ENCODE results near the gene ENOX2. TPM values are rescaled to one million over a fixed set of nuclear protein-coding genes. Genes with fewer than 3 reads are reported as not detected.

ENOX2 gene
- total and polyA plus RNA-seq, 9 donors, result 6.5 to 20.8 (median 16.3) TPM

DNA sequence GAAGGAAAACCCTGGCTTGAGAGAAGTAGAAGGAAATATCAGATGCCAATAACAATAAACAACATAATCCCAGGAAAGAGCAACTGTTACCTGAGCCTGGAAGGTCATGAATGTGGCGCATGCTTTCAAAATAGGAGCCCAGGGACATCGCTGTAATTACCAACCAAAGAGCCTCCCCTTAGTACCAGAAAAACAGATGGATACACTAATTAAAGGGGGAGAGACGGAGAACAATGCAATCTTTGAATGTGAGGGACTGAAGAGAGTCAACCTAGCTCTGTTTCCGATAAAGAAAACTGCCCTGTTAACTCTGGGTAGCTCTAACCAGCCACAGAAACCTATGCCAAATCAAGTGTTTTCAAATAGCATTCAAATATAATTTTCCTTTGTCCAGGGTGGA lies 161.4 kb downstream of the ENOX2 start:
- Histone ChIP-seq H3K27me3 (ENCODE audit: control insufficient read depth, insufficient read depth, low read length) (peaks cover 5% of the 10 kb centered on the region), H3K27ac (ENCODE audit: low read length) (no peak overlapping the region), H3K9me3 (replicated peaks; ENCODE audit: control insufficient read depth, low read depth, low read length) (no peaks in the 10 kb centered on the region), H3K36me3 (ENCODE audit: control insufficient read depth, insufficient read depth, low read length) (no peaks in the 10 kb centered on the region), H3K4me3 (ENCODE audit: low read length) (no peak overlapping the region), H3K4me1 (ENCODE audit: control insufficient read depth, insufficient read depth, low read length) (no peaks in the 10 kb centered on the region)
- no peak for DNase-seq
- no CpG with 5 or more reads among the region's 4 CpGs for WGBS (ENCODE audit: insufficient coverage)

DNA sequence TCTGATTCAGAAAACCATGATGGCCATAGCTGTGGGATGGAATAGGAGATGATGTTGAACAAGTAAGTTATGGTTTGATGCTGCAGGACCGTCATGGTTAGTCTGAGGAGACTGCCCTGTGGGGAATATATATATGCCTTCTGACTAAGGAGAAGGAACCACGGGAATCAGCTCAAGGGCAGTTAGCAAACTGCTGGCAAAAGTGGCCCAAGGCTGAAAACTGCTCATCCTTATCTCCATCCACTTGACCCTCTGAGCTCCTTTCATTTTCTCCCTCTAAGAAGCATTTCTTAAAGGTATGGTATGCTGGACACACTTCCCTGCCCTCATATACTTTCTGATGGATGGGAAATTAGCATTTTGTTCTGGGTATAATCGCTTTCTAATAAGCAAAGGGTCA lies 161.9 kb downstream of the ENOX2 start:
- Histone ChIP-seq H3K27me3 (ENCODE audit: control insufficient read depth, insufficient read depth, low read length) (peaks cover 5% of the 10 kb centered on the region), H3K4me3 (ENCODE audit: low read length) (no peak overlapping the region), H3K4me1 (ENCODE audit: control insufficient read depth, insufficient read depth, low read length) (no peaks in the 10 kb centered on the region), H3K9me3 (replicated peaks; ENCODE audit: control insufficient read depth, low read depth, low read length) (no peaks in the 10 kb centered on the region), H3K27ac (ENCODE audit: low read length) (no peak overlapping the region), H3K36me3 (ENCODE audit: control insufficient read depth, insufficient read depth, low read length) (no peaks in the 10 kb centered on the region)
- DNase-seq, result no peak
- WGBS (ENCODE audit: insufficient coverage), result no CpG with 5 or more reads among the region's 3 CpGs

DNA sequence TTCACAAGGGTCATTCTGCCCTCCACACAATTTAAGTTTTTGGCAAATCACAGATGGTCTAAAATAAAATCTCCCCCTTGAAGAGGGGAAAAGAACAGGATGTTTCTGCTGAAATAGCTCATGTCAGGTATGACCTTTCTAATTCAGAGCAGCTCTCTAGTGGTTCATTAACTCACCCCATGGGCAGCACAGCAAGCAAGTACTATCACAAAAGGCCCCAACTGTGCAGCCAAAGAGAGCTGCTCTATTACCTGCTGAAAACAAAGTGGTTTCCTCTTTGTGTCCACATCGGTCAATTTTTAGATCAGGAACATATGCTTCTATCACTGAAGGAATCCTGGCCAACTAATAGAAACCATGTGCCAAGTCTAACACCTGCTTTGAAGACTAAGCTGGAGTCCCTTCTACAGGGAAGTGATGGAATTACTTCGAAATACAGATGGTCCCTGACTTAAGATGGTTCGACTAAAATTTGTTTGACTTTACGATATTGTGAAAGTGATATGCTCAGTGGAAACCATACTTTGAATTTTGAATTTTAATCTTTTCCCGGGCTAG lies 164.3 kb downstream of the ENOX2 start:
- H3K27me3 ChIP-seq (ENCODE audit: control insufficient read depth, insufficient read depth, low read length), result peaks cover 10% of the 10 kb centered on the region
- H3K9me3 ChIP-seq (replicated peaks; ENCODE audit: control insufficient read depth, low read depth, low read length), result no peaks in the 10 kb centered on the region
- no peaks in the 10 kb centered on the region for H3K36me3 ChIP-seq (ENCODE audit: control insufficient read depth, insufficient read depth, low read length)
- WGBS (ENCODE audit: insufficient coverage), result 57% methylated on average over 5 of the region's 5 CpGs
- H3K4me3 ChIP-seq (ENCODE audit: low read length), result no peak overlapping the region
- no peaks in the 10 kb centered on the region for H3K4me1 ChIP-seq (ENCODE audit: control insufficient read depth, insufficient read depth, low read length)
- no peak for DNase-seq
- no peak overlapping the region for H3K27ac ChIP-seq (ENCODE audit: low read length)

DNA sequence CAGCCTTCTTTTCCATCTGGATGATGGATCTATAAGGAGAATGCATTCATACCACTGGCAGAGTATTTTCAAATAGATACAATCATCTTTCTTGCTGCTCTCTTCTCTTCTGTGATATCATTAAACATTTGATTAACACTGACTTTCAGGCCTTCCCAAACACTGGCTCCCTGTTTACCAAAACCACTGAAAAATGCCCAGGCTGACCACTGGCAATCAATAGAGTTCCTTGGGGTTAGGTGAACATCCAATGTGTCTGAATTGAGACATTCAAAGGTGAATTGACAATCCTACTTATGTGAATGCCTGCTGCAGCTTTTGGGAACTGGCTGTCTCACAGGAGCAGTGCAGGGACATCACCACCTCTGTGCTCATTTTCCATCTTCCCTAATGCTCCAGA lies 168.3 kb downstream of the ENOX2 start:
- Histone ChIP-seq H3K4me3 (ENCODE audit: low read length) (no peak overlapping the region), H3K36me3 (ENCODE audit: control insufficient read depth, insufficient read depth, low read length) (no peaks in the 10 kb centered on the region), H3K4me1 (ENCODE audit: control insufficient read depth, insufficient read depth, low read length) (no peaks in the 10 kb centered on the region), H3K9me3 (replicated peaks; ENCODE audit: control insufficient read depth, low read depth, low read length) (peaks cover 7% of the 10 kb centered on the region), H3K27me3 (ENCODE audit: control insufficient read depth, insufficient read depth, low read length) (peaks cover 6% of the 10 kb centered on the region), H3K27ac (ENCODE audit: low read length) (no peak overlapping the region)
- no peak for DNase-seq

DNA sequence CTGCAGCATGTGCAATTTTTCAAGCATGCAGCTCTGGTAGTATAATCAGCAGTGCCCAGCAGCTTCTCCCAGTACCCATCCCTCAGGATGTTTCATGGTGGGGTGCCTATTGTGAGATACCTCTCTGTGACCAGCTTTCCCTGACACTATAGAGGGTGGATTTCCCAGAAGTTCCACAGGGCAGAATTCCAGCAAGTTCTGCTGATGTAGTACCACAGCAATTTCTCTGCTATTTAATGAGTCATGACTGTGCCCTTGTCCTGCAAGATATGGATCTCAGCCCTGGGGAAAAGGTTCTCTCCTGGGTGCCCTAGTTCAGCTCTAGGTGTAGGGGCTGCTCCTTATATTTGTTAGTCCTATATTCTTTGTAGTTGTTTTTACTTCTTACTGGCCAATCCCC lies 174.8 kb downstream of the ENOX2 start:
- no peaks in the 10 kb centered on the region for H3K36me3 ChIP-seq (ENCODE audit: control insufficient read depth, insufficient read depth, low read length)
- no peak overlapping the region for H3K27ac ChIP-seq (ENCODE audit: low read length)
- H3K4me3 ChIP-seq (ENCODE audit: low read length), result no peak overlapping the region
- no peaks in the 10 kb centered on the region for H3K4me1 ChIP-seq (ENCODE audit: control insufficient read depth, insufficient read depth, low read length)
- DNase-seq, result no peak
- peaks cover 18% of the 10 kb centered on the region for H3K9me3 ChIP-seq (replicated peaks; ENCODE audit: control insufficient read depth, low read depth, low read length)
- H3K27me3 ChIP-seq (ENCODE audit: control insufficient read depth, insufficient read depth, low read length), result peaks cover 4% of the 10 kb centered on the region

DNA sequence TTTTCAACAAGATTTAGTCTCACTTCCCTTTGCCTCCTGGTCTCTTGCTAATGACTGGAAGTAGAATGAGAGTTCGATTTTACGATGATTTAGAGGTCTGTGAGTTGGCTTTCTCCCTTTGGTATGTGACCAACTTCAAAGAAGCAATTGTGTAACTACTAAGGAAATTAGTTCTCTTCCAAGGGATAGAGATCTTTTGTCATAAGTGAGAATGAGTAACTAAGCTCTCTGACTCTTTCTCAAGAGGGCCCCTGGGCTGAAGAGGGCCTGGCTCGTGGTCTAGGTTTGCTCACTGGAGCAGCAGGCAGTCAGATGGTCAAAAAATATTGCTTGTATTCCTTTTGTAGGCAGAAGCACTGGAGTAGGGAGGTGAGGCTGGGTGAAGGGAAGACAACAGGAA lies 176.3 kb downstream of the ENOX2 start:
- 60% methylated on average over 1 of the region's 3 CpGs for WGBS (ENCODE audit: insufficient coverage)
- no peaks in the 10 kb centered on the region for H3K4me1 ChIP-seq (ENCODE audit: control insufficient read depth, insufficient read depth, low read length)
- no peak overlapping the region for H3K27ac ChIP-seq (ENCODE audit: low read length)
- peak; percentile 16 for DNase-seq
- no peak overlapping the region for H3K4me3 ChIP-seq (ENCODE audit: low read length)
- H3K27me3 ChIP-seq (ENCODE audit: control insufficient read depth, insufficient read depth, low read length), result peaks cover 4% of the 10 kb centered on the region
- peaks cover 11% of the 10 kb centered on the region for H3K9me3 ChIP-seq (replicated peaks; ENCODE audit: control insufficient read depth, low read depth, low read length)
- H3K36me3 ChIP-seq (ENCODE audit: control insufficient read depth, insufficient read depth, low read length), result no peaks in the 10 kb centered on the region

DNA sequence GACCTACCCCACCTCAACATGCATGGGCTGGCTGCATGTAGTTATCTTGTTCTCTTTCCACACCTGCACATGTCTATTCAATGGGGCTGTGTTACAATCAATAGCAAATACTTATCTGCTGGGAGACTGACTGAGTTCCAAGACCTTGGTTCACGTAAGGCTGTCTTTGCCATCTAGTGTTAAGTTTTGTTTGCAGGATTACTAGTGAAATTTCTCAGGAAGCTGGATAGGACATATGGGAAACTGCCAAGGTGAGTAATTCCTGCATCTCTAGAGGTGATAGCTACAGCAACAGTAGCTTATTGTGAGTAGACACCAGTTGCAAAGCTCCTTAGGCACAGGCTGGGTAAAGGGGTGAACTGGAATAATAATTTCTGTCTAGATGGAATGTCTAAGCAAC lies 177.5 kb downstream of the ENOX2 start:
- H3K36me3 ChIP-seq (ENCODE audit: control insufficient read depth, insufficient read depth, low read length), result no peaks in the 10 kb centered on the region
- peaks cover 11% of the 10 kb centered on the region for H3K9me3 ChIP-seq (replicated peaks; ENCODE audit: control insufficient read depth, low read depth, low read length)
- DNase-seq, result no peak
- H3K27ac ChIP-seq (ENCODE audit: low read length), result no peak overlapping the region
- no peaks in the 10 kb centered on the region for H3K4me1 ChIP-seq (ENCODE audit: control insufficient read depth, insufficient read depth, low read length)
- WGBS (ENCODE audit: insufficient coverage), result no CpG with 5 or more reads among the region's 1 CpG
- H3K27me3 ChIP-seq (ENCODE audit: control insufficient read depth, insufficient read depth, low read length), result peaks cover 4% of the 10 kb centered on the region
- no peak overlapping the region for H3K4me3 ChIP-seq (ENCODE audit: low read length)

DNA sequence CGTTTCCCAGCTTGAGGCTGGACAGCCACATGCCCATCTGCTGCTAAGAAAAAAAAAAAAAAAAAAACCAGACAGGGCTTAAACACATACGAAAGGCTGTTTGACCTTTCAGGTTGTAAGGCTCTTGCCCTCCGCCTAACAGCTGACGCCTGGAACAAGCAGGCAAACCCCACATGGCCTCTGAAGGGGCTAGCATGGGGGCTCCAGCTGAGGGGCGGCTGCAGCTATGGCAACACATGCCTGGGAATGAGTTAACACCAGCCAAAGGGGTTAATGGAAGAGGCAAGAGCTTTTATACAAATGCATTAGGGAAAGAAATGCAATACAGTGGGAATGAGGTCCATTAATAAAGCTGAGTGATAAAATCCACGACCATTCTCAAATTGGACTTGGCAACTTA lies 183.6 kb downstream of the ENOX2 start:
- H3K4me3 ChIP-seq (ENCODE audit: low read length), result no peak overlapping the region
- H3K4me1 ChIP-seq (ENCODE audit: control insufficient read depth, insufficient read depth, low read length), result no peaks in the 10 kb centered on the region
- 68% methylated on average over 3 of the region's 6 CpGs for WGBS (ENCODE audit: insufficient coverage)
- no peaks in the 10 kb centered on the region for H3K36me3 ChIP-seq (ENCODE audit: control insufficient read depth, insufficient read depth, low read length)
- H3K27me3 ChIP-seq (ENCODE audit: control insufficient read depth, insufficient read depth, low read length), result peaks cover 2% of the 10 kb centered on the region
- H3K27ac ChIP-seq (ENCODE audit: low read length), result no peak overlapping the region
- DNase-seq, result no peak
- no peaks in the 10 kb centered on the region for H3K9me3 ChIP-seq (replicated peaks; ENCODE audit: control insufficient read depth, low read depth, low read length)

DNA sequence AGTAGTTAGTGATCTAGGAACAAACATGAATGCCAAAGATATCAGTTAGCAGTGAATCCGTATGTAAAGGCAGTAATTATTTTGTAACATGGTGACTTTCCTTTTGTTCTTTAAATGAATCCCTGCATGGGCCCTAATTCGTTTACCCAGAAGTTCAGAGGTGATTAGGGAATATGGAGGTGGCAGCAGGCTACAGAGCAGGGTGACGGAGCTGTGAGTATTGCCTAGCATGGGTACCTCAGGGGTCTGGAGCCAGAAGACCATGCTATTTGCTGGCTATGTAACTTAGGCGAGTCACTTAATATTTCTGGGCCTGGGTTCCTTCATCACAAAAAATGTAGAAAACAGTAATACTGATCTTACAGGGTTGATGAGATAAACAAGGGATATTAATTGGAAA lies 184.9 kb downstream of the ENOX2 start:
- DNase-seq, result no peak
- no peak overlapping the region for H3K27ac ChIP-seq (ENCODE audit: low read length)
- no peak overlapping the region for H3K4me3 ChIP-seq (ENCODE audit: low read length)
- WGBS (ENCODE audit: insufficient coverage), result 20% methylated on average over 1 of the region's 4 CpGs
- no peaks in the 10 kb centered on the region for H3K9me3 ChIP-seq (replicated peaks; ENCODE audit: control insufficient read depth, low read depth, low read length)
- H3K27me3 ChIP-seq (ENCODE audit: control insufficient read depth, insufficient read depth, low read length), result peaks cover 2% of the 10 kb centered on the region
- H3K4me1 ChIP-seq (ENCODE audit: control insufficient read depth, insufficient read depth, low read length), result no peaks in the 10 kb centered on the region
- no peaks in the 10 kb centered on the region for H3K36me3 ChIP-seq (ENCODE audit: control insufficient read depth, insufficient read depth, low read length)

DNA sequence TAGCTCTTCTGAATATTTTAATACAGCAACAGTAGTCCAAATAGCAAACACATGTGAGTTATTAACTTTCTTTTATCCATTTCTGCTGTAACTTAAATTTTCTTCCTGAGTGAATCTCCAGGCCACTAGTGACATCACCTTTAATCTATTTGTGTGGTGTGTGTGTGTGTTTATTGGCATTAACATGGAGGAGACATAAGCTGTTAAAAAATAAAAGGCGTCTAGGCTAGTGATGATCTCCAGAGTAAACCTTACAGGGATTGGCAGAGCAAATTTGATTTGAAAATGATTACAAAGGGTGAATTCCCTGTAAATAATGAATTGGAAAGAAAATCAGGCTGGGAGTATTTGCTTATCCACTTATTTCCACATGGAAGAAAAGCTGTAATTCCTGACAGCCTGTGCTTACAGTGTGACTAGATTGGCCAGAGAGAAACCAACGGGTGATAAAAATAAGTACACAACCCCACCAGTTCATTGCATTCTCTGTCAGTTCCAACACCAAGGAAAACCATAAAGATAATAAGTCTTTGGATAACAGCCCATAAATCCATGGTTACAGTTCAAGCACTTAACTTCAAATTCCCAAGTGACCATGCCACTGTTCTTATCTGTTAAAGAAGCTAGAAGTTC lies 186.1 kb downstream of the ENOX2 start:
- no peak overlapping the region for H3K27ac ChIP-seq (ENCODE audit: low read length)
- no peak overlapping the region for H3K4me3 ChIP-seq (ENCODE audit: low read length)
- no CpG with 5 or more reads among the region's 2 CpGs for WGBS (ENCODE audit: insufficient coverage)
- peak; percentile 70 for DNase-seq
- no peaks in the 10 kb centered on the region for H3K36me3 ChIP-seq (ENCODE audit: control insufficient read depth, insufficient read depth, low read length)
- no peaks in the 10 kb centered on the region for H3K4me1 ChIP-seq (ENCODE audit: control insufficient read depth, insufficient read depth, low read length)
- no peaks in the 10 kb centered on the region for H3K9me3 ChIP-seq (replicated peaks; ENCODE audit: control insufficient read depth, low read depth, low read length)
- H3K27me3 ChIP-seq (ENCODE audit: control insufficient read depth, insufficient read depth, low read length), result peaks cover 2% of the 10 kb centered on the region

DNA sequence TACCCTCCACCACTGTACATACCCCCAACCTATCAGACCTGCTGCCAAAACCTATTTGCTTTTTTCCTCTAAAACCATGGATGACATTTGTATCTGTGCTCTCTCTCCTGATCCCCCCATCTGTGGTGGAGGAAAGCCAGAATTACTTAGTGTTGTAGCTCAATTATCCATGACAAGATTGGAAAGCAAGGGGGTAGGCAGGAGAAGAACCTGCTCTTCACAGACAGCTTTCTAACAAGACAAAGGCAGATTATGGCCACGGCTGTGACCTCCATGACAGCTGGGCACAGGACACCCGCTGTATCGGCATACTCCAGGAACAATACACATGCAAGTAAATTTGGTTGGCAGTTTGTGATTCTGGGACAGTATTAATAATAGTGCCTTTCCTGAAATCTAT lies 186.7 kb downstream of the ENOX2 start:
- peak; percentile 10 for DNase-seq
- H3K36me3 ChIP-seq (ENCODE audit: control insufficient read depth, insufficient read depth, low read length), result no peaks in the 10 kb centered on the region
- no CpG with 5 or more reads among the region's 3 CpGs for WGBS (ENCODE audit: insufficient coverage)
- H3K4me3 ChIP-seq (ENCODE audit: low read length), result no peak overlapping the region
- H3K4me1 ChIP-seq (ENCODE audit: control insufficient read depth, insufficient read depth, low read length), result no peaks in the 10 kb centered on the region
- H3K27me3 ChIP-seq (ENCODE audit: control insufficient read depth, insufficient read depth, low read length), result peaks cover 2% of the 10 kb centered on the region
- H3K27ac ChIP-seq (ENCODE audit: low read length), result no peak overlapping the region
- H3K9me3 ChIP-seq (replicated peaks; ENCODE audit: control insufficient read depth, low read depth, low read length), result no peaks in the 10 kb centered on the region

Measured in muscle of leg (tissue), 11 donors.